ENCODE measurements around the gene IRX1.

IRX1 gene

GRCh38 chr5:3595006-3595961, at the start of gene IRX1:
Gene IRX1 (plus strand): TSS chr5:3595832. CDS start chr5:3596106, 274 bp downstream.
- DNase-seq, result no peak

GRCh38 chr5:3546028-3546427, 49.6 kb upstream of the IRX1 start:
- no peak for DNase-seq

GRCh38 chr5:3564116-3564515, 31.5 kb upstream of the IRX1 start:
- DNase-seq, result no peak

- DNase-seq, result no peak
Observed at GRCh38 chr5:3564827-3565518, 30.7 kb upstream of the IRX1 start.

GRCh38 chr5:3584724-3585531, 10.7 kb upstream of the IRX1 start:
- no peak for DNase-seq

GRCh38 chr5:3590161-3590966, 5.3 kb upstream of the IRX1 start:
- DNase-seq, result no peak

- DNase-seq, result no peak
Observed at GRCh38 chr5:3590967-3591900, 4.4 kb upstream of the IRX1 start.

GRCh38 chr5:3592298-3592697, 3.3 kb upstream of the IRX1 start:
- DNase-seq, result no peak

- DNase-seq, result no peak
Observed at GRCh38 chr5:3593771-3594509, 1.7 kb upstream of the IRX1 start.

GRCh38 chr5:3594510-3595005, 1.1 kb upstream of the IRX1 start:
- DNase-seq, result no peak

- DNase-seq, result no peak
Observed at GRCh38 chr5:3596261-3596825, 711 bp downstream of the IRX1 start.

GRCh38 chr5:3596857-3597166, 1.2 kb downstream of the IRX1 start:
- DNase-seq, result no peak

- DNase-seq, result no peak
Observed at GRCh38 chr5:3597167-3598007, 1.8 kb downstream of the IRX1 start.

- DNase-seq, result no peak
Observed at GRCh38 chr5:3598207-3598606, 2.6 kb downstream of the IRX1 start.

- no peak for DNase-seq
Observed at GRCh38 chr5:3598769-3599211, 3.2 kb downstream of the IRX1 start.

- DNase-seq, result no peak
Observed at GRCh38 chr5:3599226-3600105, 3.8 kb downstream of the IRX1 start.

GRCh38 chr5:3600106-3601060, 4.8 kb downstream of the IRX1 start:
- no peak for DNase-seq

Measured in Kasumi-1 (cell line).